Fibroblast of lung (primary cell): ENCODE data around the gene NRP1.

Source experiments
- CTCF ChIP-seq, 2 donors: IDR thresholded peaks in 1 of 2; conservative IDR thresholded peaks in 1 of 2; 1 replicate in 1 of 2; 2 replicates in 1 of 2; pipeline ENCODE4 v1.5.1; 2011 to 2012; ENCODE audit warnings: low read length in 2 of 2, control low read depth in 1 of 2, inconsistent platforms in 1 of 2, low read depth in 1 of 2, mild to moderate bottlenecking in 1 of 2
- EZH2 ChIP-seq: IDR thresholded peaks from 2 replicates; pipeline ENCODE4 v1.5.1; 2012; ENCODE audit warnings: low read length, control low read depth, mild to moderate bottlenecking; ENCODE audit errors: missing control alignments

GRCh38 chr10:33146189-33147012 lies 188.1 kb downstream of the NRP1 start:
- TF ChIP-seq CTCF (conservative IDR thresholded peaks at IDR 0.05 in 1 of 2, IDR thresholded peaks at IDR 0.05 in 1 of 2; ENCODE audit: low read depth in 1 of 2, low read length in 2 of 2) (no peak), EZH2 (no peak)
